Measurements from ENCODE around the gene SHQ1.

GRCh38 chr3:72728958-72729467 lies 119.2 kb downstream of the SHQ1 start:
- TF ChIP-seq EZH2 (IDR thresholded peaks at IDR 0.05) = no peak
- TF ChIP-seq POLR2AphosphoS5 (IDR thresholded peaks at IDR 0.05; ENCODE audit: borderline replicate concordance, low read depth, low read length) = no peak

Measured in SK-N-MC (cell line).